Measurements from ENCODE around the gene MAPK12. TPM values are rescaled to one million over a fixed set of nuclear protein-coding genes. Genes with fewer than 3 reads are reported as not detected.

Gene MAPK12
- total and polyA plus RNA-seq, 2 of the 4 experiments (the other 2 are of a cell fraction) = 41.0 to 56.3 TPM

- Histone ChIP-seq H2BK15ac (ENCODE audit: low read depth, low read length) (no peak overlapping the region), H4K20me1 (ENCODE audit: insufficient read depth, low read length) (no peaks in the 10 kb centered on the region; the same call in 1 of the 2 replicates), H3K14ac (replicated peaks; ENCODE audit: low read depth, low read length) (no peak overlapping the region), H3K9me3 (ENCODE audit: control insufficient read depth, insufficient read depth, low read length) (no peaks in the 10 kb centered on the region), H3K4me1 (ENCODE audit: control insufficient read depth, insufficient read depth, low read length) (no peaks in the 10 kb centered on the region), H3K27ac (ENCODE audit: insufficient read depth, low read length) (no peak overlapping the region), H3K4ac (ENCODE audit: low read depth, low read length) (no peak overlapping the region), H2BK20ac (ENCODE audit: low read depth, low read length) (no peak overlapping the region), H2BK5ac (ENCODE audit: low read depth, low read length, poor library complexity, severe bottlenecking) (no peak overlapping the region), H2AFZ (replicated peaks; ENCODE audit: low read length, poor library complexity) (no peak overlapping the region), H3K23ac (ENCODE audit: low read depth, low read length) (no peak overlapping the region), H2AK5ac (ENCODE audit: low read depth, low read length) (no peak overlapping the region), H3K9ac (ENCODE audit: low read depth, low read length) (no peak overlapping the region), H3K56ac (ENCODE audit: extremely low read depth, insufficient read depth, low read length) (no peak overlapping the region), H3K79me1 (ENCODE audit: low read depth in 1 of 2, low read length in 2 of 2) (peaks cover 0 to 18% of the 10 kb centered on the region in 2 experiments; a peak in 1 of 4 replicates), H4K8ac (ENCODE audit: low read depth in 2 of 2, low read length in 2 of 2) (no peak overlapping the region), H2AK9ac (replicated peaks; ENCODE audit: low read depth, low read length, poor library complexity) (no peak overlapping the region), H3K9me1 (ENCODE audit: insufficient read depth, low read length) (peaks cover 3% of the 10 kb centered on the region; the same call in 1 of the 2 replicates), H3K36me3 (ENCODE audit: control insufficient read depth, insufficient read depth, low read length) (peaks cover 60% of the 10 kb centered on the region), H2BK120ac (ENCODE audit: low read depth, low read length) (no peak overlapping the region), H4K91ac (ENCODE audit: insufficient read depth, low read depth, low read length) (no peak overlapping the region), H3K4me2 (ENCODE audit: low read depth, low read length) (no peak overlapping the region), H4K5ac (ENCODE audit: low read depth, low read length) (no peak overlapping the region), H3K4me3 (ENCODE audit: insufficient read depth, low read depth, low read length) (no peak overlapping the region), H3K18ac (ENCODE audit: low read depth, low read length) (no peak overlapping the region), H3K27me3 (ENCODE audit: control insufficient read depth, insufficient read depth, low read length) (no peaks in the 10 kb centered on the region)
- no TSS peak for BruUV-seq (replicated peaks)
- ATAC-seq (ENCODE audit: low read depth) (no peak), DNase-seq (no peak)
- ChIA-PET CTCF (no interaction called here), POLR2A (ENCODE audit: unreplicated experiment) (no interaction called here)
- intact Hi-C loops (cut with micrococcal nuclease) (no loop called here), dilution Hi-C loops (cut with HindIII; ENCODE audit: low sequenced_read_pairs, unreplicated experiment) (no loop called here), in situ Hi-C loops (cut with MboI; ENCODE audit: low sequenced_read_pairs) (no loop called here)
- TF ChIP-seq BHLHE40 (IDR thresholded peaks at IDR 0.05; ENCODE audit: low read depth, low read length) = no peak
- TF ChIP-seq CHD1 (IDR thresholded peaks at IDR 0.05; ENCODE audit: low read depth, low read length) = no peak
- no peak for TF ChIP-seq RFX5 (IDR thresholded peaks at IDR 0.05; ENCODE audit: low read depth, low read length)
- TF ChIP-seq CTCF (conservative IDR thresholded peaks at IDR 0.05; ENCODE audit: low read depth, low read length) = no peak
- no peak for TF ChIP-seq NFE2L2 (IDR thresholded peaks at IDR 0.05; ENCODE audit: low read depth, low read length)
- no peak for TF ChIP-seq POLR2A (IDR thresholded peaks at IDR 0.05; ENCODE audit: low read depth, low read length)
- TF ChIP-seq MXI1 (IDR thresholded peaks at IDR 0.05; ENCODE audit: borderline replicate concordance, low read depth, low read length) = no peak
- TF ChIP-seq RAD21 (IDR thresholded peaks at IDR 0.05; ENCODE audit: low read length) = no peak
- no peak for TF ChIP-seq SMC3 (IDR thresholded peaks at IDR 0.05; ENCODE audit: low read depth, low read length)
- no peak for TF ChIP-seq MAFK (IDR thresholded peaks at IDR 0.05; ENCODE audit: low read depth, low read length)
- TF ChIP-seq USF2 (IDR thresholded peaks at IDR 0.05; ENCODE audit: low read depth, low read length) = no peak
- TF ChIP-seq MAZ (IDR thresholded peaks at IDR 0.05; ENCODE audit: borderline replicate concordance, low read depth, low read length) = no peak
- TF ChIP-seq ELK1 (IDR thresholded peaks at IDR 0.05; ENCODE audit: borderline replicate concordance, low read depth, low read length) = no peak
- no peak for TF ChIP-seq CEBPB (IDR thresholded peaks at IDR 0.05; ENCODE audit: low read depth, low read length)
- whole genome bisulfite sequencing, 2 experiments (ENCODE audit: extremely low coverage in 2 of 2, insufficient read length in 1 of 2) = 92% methylated on average over 10 of the region's 31 CpGs; no CpG with 5 or more reads in 1 of the 2 experiments
These were observed 35.2 kb downstream of the MAPK12 start for GRCh38 chr22:50226063-50226874.
